ENCODE data around the gene LTBP3. TPM values are rescaled to one million over a fixed set of nuclear protein-coding genes. Genes with fewer than 3 reads are reported as not detected.

LTBP3 gene
- total and polyA plus RNA-seq, 2 of the 13 experiments (the other 11 are each of a cell fraction or from before 2014, with no cell fraction given): 12.2 to 68.1 TPM

- TF ChIP-seq RBM39 (IDR thresholded peaks at IDR 0.05; ENCODE audit: low read depth, low read length, poor library complexity, severe bottlenecking) (peak; percentile 47), STAG1 (CRISPR knock-in tag; IDR thresholded peaks at IDR 0.05) (no peak), HOXA9 (CRISPR knock-in tag; IDR thresholded peaks at IDR 0.05; ENCODE audit: borderline replicate concordance) (no peak)
Measured at GRCh38 chr11:65499713-65500386, 58.3 kb downstream of the LTBP3 start (continued).

- FAIRE-seq: no peak
- Histone ChIP-seq H3K9me3 (ENCODE audit: low read length) (no peaks in the 10 kb centered on the region), H3K4me2 (ENCODE audit: low read depth, low read length) (peak within 1 kb of the TSS; percentile 78), H2AFZ (ENCODE audit: low read length) (no peak within 1 kb of the TSS), H4K20me1 (ENCODE audit: insufficient read depth, low read length) (peaks cover 44% of the 10 kb centered on the region), H3K79me2 (ENCODE audit: insufficient read depth, low read length) (peaks cover 66% of the 10 kb centered on the region), H3K9ac (ENCODE audit: insufficient read depth, low read depth, low read length) (peak within 1 kb of the TSS; percentile 99), H3K36me3 (replicated peaks in 1 of 2; ENCODE audit: control insufficient read depth in 1 of 2, insufficient read depth in 2 of 2, low read length in 2 of 2) (peaks cover under 1 to 19% of the 10 kb centered on the region in 2 experiments; a peak in 3 of 5 replicates), H3K4me1 (ENCODE audit: insufficient read depth, low read length) (peaks cover 27% of the 10 kb centered on the region), H3K4me3 (replicated peaks in 1 of 3; ENCODE audit: insufficient read depth in 1 of 3, low read depth in 2 of 3, low read length in 3 of 3) (peak within 1 kb of the TSS; percentile 85 to 93 (median 89)), H3K27ac (ENCODE audit: extremely low read length, insufficient read depth, low read length) (peak within 1 kb of the TSS; percentile 100), H3K27me3 (ENCODE audit: control insufficient read depth in 1 of 2, insufficient read depth in 2 of 2, low read length in 2 of 2) (no peaks in the 10 kb centered on the region; a peak in 2 of 5 replicates)
- BruUV-seq (replicated peaks): TSS peak; percentile 65
- intact Hi-C loops (cut with micrococcal nuclease; ENCODE audit: unreplicated experiment) (no loop called here), in situ Hi-C loops (cut with HindIII; ENCODE audit: extremely low pct_ligation_motif_present, low pct_unique_long_range_greater_than_20kb) (loop anchor here (5.0 kb wide), 1 partner anchor 77 kb away; the partner anchor contains the start of gene NEAT1)
- ChIA-PET CTCF (ENCODE audit: low intra/inter-chr PET ratio, low total read pairs) (interaction anchor here (1.0 kb wide), 1 partner anchor 11 kb away, joined by 3 read pairs; no protein-coding TSS in a partner anchor), POLR2A (interaction anchor here (0.7 to 27.3 kb wide), 32 partner anchors 9 to 224 kb away, joined by 3 to 1590 read pairs (median 6); partner anchors contain the start of genes CDC42EP2, DPF2, FRMD8 and NEAT1)
- no peak for ATAC-seq
- WGBS (ENCODE audit: low lambda C conversion rate): under 1% methylated on average over 24 of the region's 24 CpGs
- DNase-seq (ENCODE audit: low spot score): peak; percentile 88
- TF ChIP-seq POLR2AphosphoS2 (IDR thresholded peaks at IDR 0.05; ENCODE audit: low read depth, low read length): peak; percentile 99
- peak; percentile 80 for TF ChIP-seq PHF21A (CRISPR knock-in tag; IDR thresholded peaks at IDR 0.05)
- peak; percentile 57; the same call in 1 of the 2 replicates for TF ChIP-seq SP4 (CRISPR knock-in tag; IDR thresholded peaks at IDR 0.05)
- no peak for TF ChIP-seq ZNF83 (CRISPR knock-in tag; IDR thresholded peaks at IDR 0.05; ENCODE audit: borderline replicate concordance)
- TF ChIP-seq SMYD3 (CRISPR knock-in tag; IDR thresholded peaks at IDR 0.05): peak; percentile 71; the same call in 1 of the 2 replicates
- TF ChIP-seq ZNF33B (CRISPR knock-in tag; IDR thresholded peaks at IDR 0.05): 0 out of 2 replicates have a peak, but pooled peaks have one; percentile 46
- peak; percentile 62; the same call in 1 of the 2 replicates for TF ChIP-seq ZSCAN25 (CRISPR knock-in tag; IDR thresholded peaks at IDR 0.05)
- peak; percentile 79; the same call in 1 of the 2 replicates for TF ChIP-seq ZNF205 (CRISPR knock-in tag; IDR thresholded peaks at IDR 0.05)
- TF ChIP-seq ZNF354B (CRISPR knock-in tag; IDR thresholded peaks at IDR 0.05): peak; percentile 74; the same call in 1 of the 2 replicates
- TF ChIP-seq MATR3 (CRISPR knock-in tag; IDR thresholded peaks at IDR 0.05): no peak
- no peak for TF ChIP-seq SMC3 (IDR thresholded peaks at IDR 0.05; ENCODE audit: low read length)
- no peak for TF ChIP-seq NBN (conservative IDR thresholded peaks at IDR 0.05)
- no peak for TF ChIP-seq ZNF749 (CRISPR knock-in tag; IDR thresholded peaks at IDR 0.05; ENCODE audit: borderline replicate concordance)
- peak; percentile 78 for TF ChIP-seq ZNF142 (CRISPR knock-in tag; IDR thresholded peaks at IDR 0.05)
Measured at GRCh38 chr11:65498977-65499712, 59.0 kb downstream of the LTBP3 start, which contains the start of gene MALAT1. MALAT1 (plus strand) TSS chr11:65499045.
